ENCODE data around the gene CRB1.

DNA sequence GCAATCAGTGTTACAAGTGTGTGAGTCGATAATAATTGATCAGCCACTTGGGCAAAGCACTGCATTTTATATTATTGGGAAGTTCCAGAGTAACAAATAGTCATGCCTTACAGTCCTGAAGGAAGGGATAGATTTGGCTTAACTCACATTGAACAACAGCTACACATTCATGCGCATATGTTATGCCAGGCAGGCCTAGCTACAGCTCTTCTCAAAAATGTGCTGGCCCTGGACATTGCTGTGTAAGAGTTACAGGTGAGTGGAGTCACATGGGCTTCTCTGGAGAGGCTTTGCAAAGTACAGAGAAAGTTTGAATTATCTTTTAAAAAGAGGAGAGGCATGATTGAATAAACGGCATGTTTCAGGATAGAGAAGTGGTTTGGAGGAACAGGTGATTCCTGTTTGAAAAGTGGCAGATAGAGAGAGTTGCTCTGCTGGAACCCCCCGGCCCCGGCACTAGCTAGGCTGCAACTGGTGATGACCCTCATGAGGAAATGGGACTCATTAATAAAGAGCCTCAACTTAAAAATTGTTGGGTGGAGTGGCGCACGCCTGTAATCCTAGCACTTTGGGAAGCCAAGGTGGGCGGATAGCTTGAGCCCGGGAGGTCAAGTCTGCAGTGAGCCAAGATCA is 200.6 kb downstream of the CRB1 start:
- TF ChIP-seq POLR2A (IDR thresholded peaks at IDR 0.05; ENCODE audit: low read depth, low read length) (no peak), POLR2AphosphoS5 (IDR thresholded peaks at IDR 0.05; ENCODE audit: low read depth, low read length) (no peak), TAF1 (IDR thresholded peaks at IDR 0.05; ENCODE audit: borderline replicate concordance, low read depth, low read length) (no peak)
